HEK293T (cell line): ENCODE results near the gene B4GALT5.

Experiments
- ARNT ChIP-seq: fragments of 450-650 bp; IDR thresholded peaks from 2 replicates; pipeline ENCODE4 v1.6.1; 2017; ENCODE audit warnings: mild to moderate bottlenecking
- BHLHE40 ChIP-seq: fragments of 450-650 bp; IDR thresholded peaks from 2 replicates; pipeline ENCODE4 v1.6.1; 2016; ENCODE audit warnings: mild to moderate bottlenecking, moderate library complexity, borderline replicate concordance
- ELF4 ChIP-seq: fragments of 450-650 bp; IDR thresholded peaks from 2 replicates; pipeline ENCODE4 v1.6.1; 2017; ENCODE audit warnings: antibody characterized with exemption
- FOXK2 ChIP-seq: fragments of 450-650 bp; IDR thresholded peaks from 2 replicates; pipeline ENCODE4 v1.6.1; 2016; ENCODE audit warnings: mild to moderate bottlenecking
- FOXM1 ChIP-seq: fragments of 450-650 bp; IDR thresholded peaks from 2 replicates; pipeline ENCODE4 v1.6.1; 2017; ENCODE audit warnings: mild to moderate bottlenecking, borderline replicate concordance
- HDGF ChIP-seq: fragments of 450-650 bp; IDR thresholded peaks from 2 replicates; pipeline ENCODE4 v1.6.1; 2017; ENCODE audit warnings: antibody characterized with exemption, borderline replicate concordance
- L3MBTL2 ChIP-seq: fragments of 450-650 bp; conservative IDR thresholded peaks from 2 replicates; pipeline ENCODE4 v1.6.1; 2016; ENCODE audit warnings: mild to moderate bottlenecking
- SP1 ChIP-seq: fragments of 450-650 bp; IDR thresholded peaks from 2 replicates; pipeline ENCODE4 v1.6.1; 2017
- SUZ12 ChIP-seq: fragments of 450-650 bp; IDR thresholded peaks from 2 replicates; pipeline ENCODE4 v1.6.1; 2016; ENCODE audit warnings: mild to moderate bottlenecking
- TARDBP ChIP-seq: fragments of 450-650 bp; IDR thresholded peaks from 2 replicates; pipeline ENCODE4 v1.6.1; 2016
- ZNF384 ChIP-seq: fragments of 450-650 bp; IDR thresholded peaks from 2 replicates; pipeline ENCODE4 v1.6.1; 2016

- TF ChIP-seq FOXK2 (no peak), SP1 (no peak), BHLHE40 (no peak), HDGF (no peak), SUZ12 (no peak), ARNT (no peak), TARDBP (no peak), ELF4 (no peak), L3MBTL2 (no peak), ZNF384 (no peak), FOXM1 (no peak)
Observed at GRCh38 chr20:49676581-49677291, 36.9 kb downstream of the B4GALT5 start.
